Measurements from ENCODE around the gene ZDHHC9. TPM values are rescaled to one million over a fixed set of nuclear protein-coding genes. Genes with fewer than 3 reads are reported as not detected.

Gene ZDHHC9
- total and polyA plus RNA-seq, 2 of the 4 experiments (the other 2 are of a cell fraction) = 17.7 to 28.4 TPM

DNA sequence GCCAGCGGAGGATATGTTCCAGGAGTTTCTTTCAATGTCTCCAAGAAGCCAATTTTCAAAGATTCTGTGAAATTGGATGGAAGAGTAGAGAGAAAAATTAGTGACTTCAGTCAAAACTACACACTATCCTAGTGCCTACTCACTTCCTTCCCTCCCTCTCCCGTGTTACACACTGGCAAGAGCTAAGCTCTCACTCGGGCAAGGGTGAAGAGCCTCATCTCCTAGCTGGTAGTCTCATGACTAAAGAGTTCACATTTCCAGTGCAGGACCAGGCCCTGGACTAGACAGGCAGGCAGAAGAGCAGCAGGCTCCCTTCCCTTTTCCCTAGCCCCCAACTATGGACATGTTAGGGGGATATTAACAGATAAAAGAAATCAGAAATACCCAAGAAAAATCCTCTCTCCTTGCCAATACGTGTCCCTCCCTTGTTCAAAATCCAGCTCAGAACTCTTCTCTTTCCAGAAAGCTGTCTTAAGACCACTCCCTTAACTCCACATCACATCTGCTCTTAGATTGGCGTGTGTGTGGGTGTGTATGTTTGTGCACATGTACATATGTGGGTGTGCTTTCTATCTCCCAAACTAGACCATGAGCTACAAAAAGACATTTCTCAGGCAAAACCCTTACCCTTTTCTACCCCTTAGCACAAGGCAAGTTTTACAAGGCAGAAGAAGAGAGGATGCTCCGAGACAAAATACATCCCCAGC lies 29.9 kb downstream of the ZDHHC9 start:
- H3K27ac ChIP-seq (ENCODE audit: insufficient read depth, low read length) = no peak overlapping the region
- in situ Hi-C loops (cut with MboI; ENCODE audit: low sequenced_read_pairs) = no loop called here
- H4K5ac ChIP-seq (ENCODE audit: low read depth, low read length) = no peak overlapping the region
- POLR2A ChIA-PET (ENCODE audit: unreplicated experiment) = no interaction called here
- H3K23ac ChIP-seq (ENCODE audit: low read depth, low read length) = no peak overlapping the region
- no CpG with 5 or more reads among the region's 6 CpGs for WGBS, 2 experiments (ENCODE audit: extremely low coverage in 2 of 2, insufficient read length in 1 of 2)
- no peak for ATAC-seq (ENCODE audit: low read depth)
- no peak overlapping the region for H3K18ac ChIP-seq (ENCODE audit: low read depth, low read length)
- H2AK9ac ChIP-seq (replicated peaks; ENCODE audit: low read depth, low read length, poor library complexity) = no peak overlapping the region
- no peak overlapping the region for H3K56ac ChIP-seq (ENCODE audit: extremely low read depth, insufficient read depth, low read length)
- peaks cover 3% of the 10 kb centered on the region; the same call in 1 of the 2 replicates for H3K9me3 ChIP-seq (ENCODE audit: control insufficient read depth, insufficient read depth, low read length)
- H3K4me2 ChIP-seq (ENCODE audit: low read depth, low read length) = no peak overlapping the region
- peaks cover 19% of the 10 kb centered on the region for H3K36me3 ChIP-seq (ENCODE audit: control insufficient read depth, insufficient read depth, low read length)
- no peak overlapping the region for H2BK20ac ChIP-seq (ENCODE audit: low read depth, low read length)
- no peaks in the 10 kb centered on the region for H3K9me1 ChIP-seq (ENCODE audit: insufficient read depth, low read length)
- peaks cover 2% of the 10 kb centered on the region for H3K27me3 ChIP-seq (ENCODE audit: control insufficient read depth, insufficient read depth, low read length)
- no peak overlapping the region for H3K4ac ChIP-seq (ENCODE audit: low read depth, low read length)
- dilution Hi-C loops (cut with HindIII; ENCODE audit: low sequenced_read_pairs, unreplicated experiment) = no loop called here
- DNase-seq = no peak
- intact Hi-C loops (cut with micrococcal nuclease) = no loop called here
- no peak overlapping the region for H2BK120ac ChIP-seq (ENCODE audit: low read depth, low read length)
- CTCF ChIA-PET = no interaction called here
- no TSS peak for BruUV-seq (replicated peaks)
- H2AFZ ChIP-seq (replicated peaks; ENCODE audit: low read length, poor library complexity) = no peak overlapping the region
- no peak for TF ChIP-seq POLR2A (IDR thresholded peaks at IDR 0.05; ENCODE audit: low read depth, low read length)
- TF ChIP-seq MXI1 (IDR thresholded peaks at IDR 0.05; ENCODE audit: borderline replicate concordance, low read depth, low read length) = no peak
- TF ChIP-seq RFX5 (IDR thresholded peaks at IDR 0.05; ENCODE audit: low read depth, low read length) = no peak
- TF ChIP-seq, protein P1, sequence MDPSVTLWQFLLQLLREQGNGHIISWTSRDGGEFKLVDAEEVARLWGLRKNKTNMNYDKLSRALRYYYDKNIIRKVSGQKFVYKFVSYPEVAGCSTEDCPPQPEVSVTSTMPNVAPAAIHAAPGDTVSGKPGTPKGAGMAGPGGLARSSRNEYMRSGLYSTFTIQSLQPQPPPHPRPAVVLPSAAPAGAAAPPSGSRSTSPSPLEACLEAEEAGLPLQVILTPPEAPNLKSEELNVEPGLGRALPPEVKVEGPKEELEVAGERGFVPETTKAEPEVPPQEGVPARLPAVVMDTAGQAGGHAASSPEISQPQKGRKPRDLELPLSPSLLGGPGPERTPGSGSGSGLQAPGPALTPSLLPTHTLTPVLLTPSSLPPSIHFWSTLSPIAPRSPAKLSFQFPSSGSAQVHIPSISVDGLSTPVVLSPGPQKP (IDR thresholded peaks at IDR 0.05; ENCODE audit: borderline replicate concordance, low read depth, low read length) = no peak
- TF ChIP-seq, protein P2, sequence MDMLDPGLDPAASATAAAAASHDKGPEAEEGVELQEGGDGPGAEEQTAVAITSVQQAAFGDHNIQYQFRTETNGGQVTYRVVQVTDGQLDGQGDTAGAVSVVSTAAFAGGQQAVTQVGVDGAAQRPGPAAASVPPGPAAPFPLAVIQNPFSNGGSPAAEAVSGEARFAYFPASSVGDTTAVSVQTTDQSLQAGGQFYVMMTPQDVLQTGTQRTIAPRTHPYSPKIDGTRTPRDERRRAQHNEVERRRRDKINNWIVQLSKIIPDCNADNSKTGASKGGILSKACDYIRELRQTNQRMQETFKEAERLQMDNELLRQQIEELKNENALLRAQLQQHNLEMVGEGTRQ (IDR thresholded peaks at IDR 0.05; ENCODE audit: low read depth, low read length) = no peak
- TF ChIP-seq SMC3 (IDR thresholded peaks at IDR 0.05; ENCODE audit: low read depth, low read length) = no peak
- no peak for TF ChIP-seq BHLHE40 (IDR thresholded peaks at IDR 0.05; ENCODE audit: low read depth, low read length)
- TF ChIP-seq MAZ (IDR thresholded peaks at IDR 0.05; ENCODE audit: borderline replicate concordance, low read depth, low read length) = no peak
- no peak for TF ChIP-seq RCOR1 (IDR thresholded peaks at IDR 0.05; ENCODE audit: insufficient replicate concordance, low read length)
- no peak for TF ChIP-seq NFE2L2 (IDR thresholded peaks at IDR 0.05; ENCODE audit: low read depth, low read length)
- no peak for TF ChIP-seq FOS (IDR thresholded peaks at IDR 0.05; ENCODE audit: low read depth, low read length)
- no peak for TF ChIP-seq RAD21 (IDR thresholded peaks at IDR 0.05; ENCODE audit: low read length)
- no peak for TF ChIP-seq MAFK (IDR thresholded peaks at IDR 0.05; ENCODE audit: low read depth, low read length)
- TF ChIP-seq CEBPB (IDR thresholded peaks at IDR 0.05; ENCODE audit: low read depth, low read length) = no peak
- TF ChIP-seq, protein P3, sequence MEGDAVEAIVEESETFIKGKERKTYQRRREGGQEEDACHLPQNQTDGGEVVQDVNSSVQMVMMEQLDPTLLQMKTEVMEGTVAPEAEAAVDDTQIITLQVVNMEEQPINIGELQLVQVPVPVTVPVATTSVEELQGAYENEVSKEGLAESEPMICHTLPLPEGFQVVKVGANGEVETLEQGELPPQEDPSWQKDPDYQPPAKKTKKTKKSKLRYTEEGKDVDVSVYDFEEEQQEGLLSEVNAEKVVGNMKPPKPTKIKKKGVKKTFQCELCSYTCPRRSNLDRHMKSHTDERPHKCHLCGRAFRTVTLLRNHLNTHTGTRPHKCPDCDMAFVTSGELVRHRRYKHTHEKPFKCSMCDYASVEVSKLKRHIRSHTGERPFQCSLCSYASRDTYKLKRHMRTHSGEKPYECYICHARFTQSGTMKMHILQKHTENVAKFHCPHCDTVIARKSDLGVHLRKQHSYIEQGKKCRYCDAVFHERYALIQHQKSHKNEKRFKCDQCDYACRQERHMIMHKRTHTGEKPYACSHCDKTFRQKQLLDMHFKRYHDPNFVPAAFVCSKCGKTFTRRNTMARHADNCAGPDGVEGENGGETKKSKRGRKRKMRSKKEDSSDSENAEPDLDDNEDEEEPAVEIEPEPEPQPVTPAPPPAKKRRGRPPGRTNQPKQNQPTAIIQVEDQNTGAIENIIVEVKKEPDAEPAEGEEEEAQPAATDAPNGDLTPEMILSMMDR (conservative IDR thresholded peaks at IDR 0.05; ENCODE audit: low read depth, low read length) = no peak
- TF ChIP-seq CHD1 (IDR thresholded peaks at IDR 0.05; ENCODE audit: low read depth, low read length) = no peak
- H3K14ac ChIP-seq (replicated peaks; ENCODE audit: low read depth, low read length) = no peak overlapping the region
- no peak overlapping the region for H2BK5ac ChIP-seq (ENCODE audit: low read depth, low read length, poor library complexity, severe bottlenecking)
- H4K91ac ChIP-seq (ENCODE audit: insufficient read depth, low read depth, low read length) = no peak overlapping the region
- no peak overlapping the region for H3K9ac ChIP-seq (ENCODE audit: low read depth, low read length)
- no peak overlapping the region for H2AK5ac ChIP-seq (ENCODE audit: low read depth, low read length)
- no peak overlapping the region for H2BK15ac ChIP-seq (ENCODE audit: low read depth, low read length)
- H3K4me1 ChIP-seq (ENCODE audit: control insufficient read depth, insufficient read depth, low read length) = no peaks in the 10 kb centered on the region
- H3K4me3 ChIP-seq (ENCODE audit: insufficient read depth, low read depth, low read length) = no peak overlapping the region
- H4K8ac ChIP-seq (ENCODE audit: low read depth in 2 of 2, low read length in 2 of 2) = no peak overlapping the region
- peaks cover 0 to 5% of the 10 kb centered on the region in 2 experiments; a peak in 1 of 4 replicates for H3K79me1 ChIP-seq (ENCODE audit: low read depth in 1 of 2, low read length in 2 of 2)
- no peaks in the 10 kb centered on the region for H4K20me1 ChIP-seq (ENCODE audit: insufficient read depth, low read length)

All from IMR-90 (cell line).